GM19467 (cell line): ENCODE data around the gene ZFP3.
"Not testable (repeated sequence)": the region's sequence is repeated elsewhere in the genome, so short reads cannot be mapped to it uniquely, and the experiment has no call there.

Source experiments
- ATAC-seq: cut with Tn5 transposase; IDR thresholded peaks from one replicate; pipeline ENCODE4 v1.9.1; 2021; ENCODE audit warnings: mild to moderate bottlenecking, moderate library complexity; ENCODE audit not compliant: unreplicated experiment

Gene ZFP3

GRCh38 chr17:5078106-5079028 lies at the start of gene ZFP3:
TSS of gene ZFP3 (plus strand) at chr17:5078467. CDS start at chr17:5091505, 13,038 bp downstream.
- peak; percentile 87 for ATAC-seq

GRCh38 chr17:5030168-5030567 lies 48.1 kb upstream of the ZFP3 start:
- ATAC-seq, result not testable (repeated sequence)

GRCh38 chr17:5031365-5032082 lies 46.7 kb upstream of the ZFP3 start:
- ATAC-seq, result peak; percentile 71

- no peak for ATAC-seq
These were observed 45.4 kb upstream of the ZFP3 start for GRCh38 chr17:5032865-5033264.

GRCh38 chr17:5033352-5034015 lies 44.8 kb upstream of the ZFP3 start:
- no peak for ATAC-seq

GRCh38 chr17:5034063-5034462 lies 44.2 kb upstream of the ZFP3 start:
- ATAC-seq, result no peak

GRCh38 chr17:5034651-5035050 lies 43.6 kb upstream of the ZFP3 start:
- ATAC-seq, result no peak

GRCh38 chr17:5035315-5035714 lies 43.0 kb upstream of the ZFP3 start, which contains the start of gene SLC52A1:
TSS of gene SLC52A1 (minus strand) at chr17:5035426. CDS start at chr17:5034606, 820 bp downstream.
- no peak for ATAC-seq

- ATAC-seq, result no peak
These were observed 35.9 kb upstream of the ZFP3 start for GRCh38 chr17:5042157-5043022.

GRCh38 chr17:5043524-5043923 lies 34.7 kb upstream of the ZFP3 start:
- no peak for ATAC-seq

- no peak for ATAC-seq
These were observed 33.6 kb upstream of the ZFP3 start for GRCh38 chr17:5044630-5045029.

GRCh38 chr17:5045496-5045895 lies 32.8 kb upstream of the ZFP3 start:
- no peak for ATAC-seq

GRCh38 chr17:5047446-5047845 lies 30.8 kb upstream of the ZFP3 start:
- ATAC-seq, result no peak

- no peak for ATAC-seq
These were observed 28.9 kb upstream of the ZFP3 start for GRCh38 chr17:5049314-5049841.

GRCh38 chr17:5050278-5050677 lies 28.0 kb upstream of the ZFP3 start:
- ATAC-seq, result no peak

- no peak for ATAC-seq
These were observed 22.7 kb upstream of the ZFP3 start for GRCh38 chr17:5055543-5055942.

- no peak for ATAC-seq
These were observed 13.0 kb upstream of the ZFP3 start for GRCh38 chr17:5065227-5065744.

GRCh38 chr17:5068236-5068635 lies 10.0 kb upstream of the ZFP3 start:
- no peak for ATAC-seq

- no peak for ATAC-seq
These were observed 8.5 kb upstream of the ZFP3 start for GRCh38 chr17:5069724-5070123.

GRCh38 chr17:5075472-5075871 lies 2.8 kb upstream of the ZFP3 start:
- not testable (repeated sequence) for ATAC-seq
